EL (cell line): ENCODE measurements around the gene METTL9.
"Not testable (repeated sequence)": the region's sequence is repeated elsewhere in the genome, so short reads cannot be mapped to it uniquely, and the experiment has no call there.

ENCODE experiments used
- DNase-seq: peaks from one replicate; pipeline ENCODE4 v3.0.0-alpha.2; 2016

Gene METTL9

GRCh38 chr16:21639493-21639892, 40.1 kb downstream of the METTL9 start:
- no peak for DNase-seq

- DNase-seq: no peak
These were observed 42.5 kb downstream of the METTL9 start for GRCh38 chr16:21641916-21642315.

- no peak for DNase-seq
These were observed 43.5 kb downstream of the METTL9 start for GRCh38 chr16:21642861-21643260.

- DNase-seq: no peak
These were observed 44.4 kb downstream of the METTL9 start for GRCh38 chr16:21643785-21644184.

GRCh38 chr16:21644674-21645073, 45.3 kb downstream of the METTL9 start:
- no peak for DNase-seq

GRCh38 chr16:21645261-21645721, 45.9 kb downstream of the METTL9 start:
- peak; percentile 14 for DNase-seq

GRCh38 chr16:21646091-21646490, 46.7 kb downstream of the METTL9 start:
- no peak for DNase-seq

- no peak for DNase-seq
These were observed 47.6 kb downstream of the METTL9 start for GRCh38 chr16:21646721-21647561.

- DNase-seq: no peak
These were observed 48.3 kb downstream of the METTL9 start for GRCh38 chr16:21647562-21648164.

- DNase-seq: not testable (repeated sequence)
These were observed 50.5 kb downstream of the METTL9 start for GRCh38 chr16:21649826-21650406.

GRCh38 chr16:21650521-21650920, 51.1 kb downstream of the METTL9 start:
- no peak for DNase-seq

- DNase-seq: no peak
These were observed 52.1 kb downstream of the METTL9 start for GRCh38 chr16:21651515-21651914.

- DNase-seq: no peak
These were observed 53.1 kb downstream of the METTL9 start, which contains the start of gene IGSF6 for GRCh38 chr16:21652453-21652852. Gene IGSF6 (minus strand): TSS chr16:21652608. CDS start chr16:21652598, 10 bp downstream.

GRCh38 chr16:21653571-21653970, 54.2 kb downstream of the METTL9 start:
- no peak for DNase-seq

GRCh38 chr16:21654466-21654865, 55.1 kb downstream of the METTL9 start:
- DNase-seq: no peak

GRCh38 chr16:21654881-21655280, 55.5 kb downstream of the METTL9 start:
- no peak for DNase-seq

GRCh38 chr16:21656795-21657768, 57.7 kb downstream of the METTL9 start:
- DNase-seq: peak; percentile 58

- no peak for DNase-seq
These were observed 59.7 kb downstream of the METTL9 start for GRCh38 chr16:21659124-21659523.

- DNase-seq: no peak
These were observed 64.7 kb downstream of the METTL9 start, which contains the start of gene OTOA for GRCh38 chr16:21663889-21664647. Gene OTOA (plus strand): TSS chr16:21663968. CDS start chr16:21678515, 14,547 bp downstream.

- no peak for DNase-seq
These were observed 65.6 kb downstream of the METTL9 start for GRCh38 chr16:21664801-21665492.

- no peak for DNase-seq
These were observed 67.4 kb downstream of the METTL9 start for GRCh38 chr16:21666772-21667171.
